HepG2 (cell line): Measurements from ENCODE around the gene HLF. TPM values are rescaled to one million over a fixed set of nuclear protein-coding genes. Genes with fewer than 3 reads are reported as not detected.

Experiments
- ARNT ChIP-seq: fragments of 450-650 bp; IDR thresholded peaks from 2 replicates; pipeline ENCODE4 v1.6.1; 2017
- ATF7-NPFF ChIP-seq: sonication (generic); formaldehyde crosslinking; IDR thresholded peaks from 2 replicates; pipeline ENCODE4 v1.8.1; 2023; ENCODE audit warnings: mild to moderate bottlenecking, low read depth, missing genetic modification reagents, moderate library complexity
- BORCS8-MEF2B ChIP-seq: sonication (generic); formaldehyde crosslinking; IDR thresholded peaks from 2 replicates; pipeline ENCODE4 v1.8.0; 2022; ENCODE audit warnings: mild to moderate bottlenecking, missing genetic modification reagents
- ELF3 ChIP-seq: IDR thresholded peaks from 2 replicates; pipeline ENCODE4 v1.6.1; 2016; ENCODE audit warnings: missing genetic modification reagents, missing compliant biosample characterization
- FOXC1 ChIP-seq: sonication (generic); formaldehyde crosslinking; IDR thresholded peaks from 2 replicates; pipeline ENCODE4 v1.8.0; 2022; ENCODE audit warnings: mild to moderate bottlenecking, missing genetic modification reagents, borderline replicate concordance
- FOXK2 ChIP-seq: fragments of 450-650 bp; IDR thresholded peaks from 2 replicates; pipeline ENCODE4 v1.6.1; 2016
- HBP1 ChIP-seq: IDR thresholded peaks from 2 replicates; pipeline ENCODE4 v1.6.1; 2016; ENCODE audit warnings: low read depth, control low read depth
- HCFC1 ChIP-seq: fragments of 150-350 bp; IDR thresholded peaks from 2 replicates; pipeline ENCODE4 v1.6.1; 2014; ENCODE audit warnings: low read depth, low read length
- HDAC1 ChIP-seq: sonication (generic); formaldehyde crosslinking; IDR thresholded peaks from 2 replicates; pipeline ENCODE4 v1.5.1; 2020; ENCODE audit warnings: mild to moderate bottlenecking, missing genetic modification reagents
- KLF15 ChIP-seq: sonication (generic); formaldehyde crosslinking; IDR thresholded peaks from 2 replicates; pipeline ENCODE4 v1.8.1; 2023; ENCODE audit warnings: borderline replicate concordance, mild to moderate bottlenecking, inconsistent platforms, missing genetic modification reagents, mixed read lengths
- KLF6 ChIP-seq: IDR thresholded peaks from 2 replicates; pipeline ENCODE4 v1.8.0; 2016; ENCODE audit warnings: missing biosample characterization, missing genetic modification reagents
- KMT2A ChIP-seq: sonication (generic); formaldehyde crosslinking; IDR thresholded peaks from 2 replicates; pipeline ENCODE4 v1.4.0; 2020; ENCODE audit warnings: missing genetic modification reagents
- MBD4 ChIP-seq: IDR thresholded peaks from 2 replicates; pipeline ENCODE4 v1.6.1; 2012; ENCODE audit warnings: low read length, inconsistent platforms, borderline replicate concordance
- NFRKB ChIP-seq: fragments of 450-650 bp; IDR thresholded peaks from 2 replicates; pipeline ENCODE4 v1.6.1; 2017
- RXRB ChIP-seq: IDR thresholded peaks from 2 replicates; pipeline ENCODE4 v1.6.1; 2016; ENCODE audit warnings: borderline replicate concordance, missing genetic modification reagents, missing compliant biosample characterization
- SMAD3 ChIP-seq: sonication (generic); formaldehyde crosslinking; IDR thresholded peaks from 2 replicates; pipeline ENCODE4 v1.4.0; 2020; ENCODE audit warnings: missing genetic modification reagents
- SYNCRIP ChIP-seq: fragments of 200-400 bp; formaldehyde crosslinking; IDR thresholded peaks from 2 replicates; pipeline ENCODE4 v1.6.1; 2018; ENCODE audit warnings: mild to moderate bottlenecking, low read depth, low read length; ENCODE audit not compliant: insufficient read depth
- THRA ChIP-seq: sonication (generic); formaldehyde crosslinking; IDR thresholded peaks from 2 replicates; pipeline ENCODE4 v1.4.0; 2020; ENCODE audit warnings: missing genetic modification reagents, borderline replicate concordance
- UBTF ChIP-seq: sonication (generic); formaldehyde crosslinking; IDR thresholded peaks from 2 replicates; pipeline ENCODE4 v1.4.0; 2020; ENCODE audit warnings: mild to moderate bottlenecking, missing genetic modification reagents
- ZNF225 ChIP-seq: sonication (generic); formaldehyde crosslinking; IDR thresholded peaks from 2 replicates; pipeline ENCODE4 v1.4.0; 2020; ENCODE audit warnings: mild to moderate bottlenecking, missing genetic modification reagents
- ZNF253 ChIP-seq: sonication (generic); formaldehyde crosslinking; IDR thresholded peaks from 2 replicates; pipeline ENCODE4 v1.8.0; 2022; ENCODE audit warnings: mild to moderate bottlenecking, missing genetic modification reagents, borderline replicate concordance
- ZNF431 ChIP-seq: sonication (generic); formaldehyde crosslinking; IDR thresholded peaks from 2 replicates; pipeline ENCODE4 v1.9.0; 2022; ENCODE audit warnings: missing genetic modification reagents, low read depth, mild to moderate bottlenecking, borderline replicate concordance
- ZNF550 ChIP-seq: sonication (generic); formaldehyde crosslinking; IDR thresholded peaks from 2 replicates; pipeline ENCODE4 v1.4.0; 2020; ENCODE audit warnings: mild to moderate bottlenecking, missing genetic modification reagents, borderline replicate concordance
- ZNF562 ChIP-seq: sonication (generic); formaldehyde crosslinking; IDR thresholded peaks from 2 replicates; pipeline ENCODE4 v1.8.0; 2022; ENCODE audit warnings: missing genetic modification reagents, borderline replicate concordance
- ZNF567 ChIP-seq: sonication (generic); formaldehyde crosslinking; IDR thresholded peaks from 2 replicates; pipeline ENCODE4 v1.8.1; 2023; ENCODE audit warnings: mild to moderate bottlenecking, missing genetic modification reagents, borderline replicate concordance
- ZNF570 ChIP-seq: sonication (generic); formaldehyde crosslinking; IDR thresholded peaks from 2 replicates; pipeline ENCODE4 v1.4.0; 2020; ENCODE audit warnings: mild to moderate bottlenecking, missing genetic modification reagents, borderline replicate concordance
- ZNF773 ChIP-seq: sonication (generic); formaldehyde crosslinking; IDR thresholded peaks from 2 replicates; pipeline ENCODE4 v1.4.0; 2020; ENCODE audit warnings: missing genetic modification reagents, borderline replicate concordance
- polyA plus RNA-seq, 8 experiments: library from polyadenylated mRNA; depleted of rRNA in 3 of 8; stranded (reverse) in 7 of 8; unstranded in 1 of 8; fragments of >200 nt; fragmentation: Illumina TruSeq in 4 of 8; extraction: Trizol in 4 of 8; gene quantifications; 2 replicates each; pipeline versions ENCODE4 v1.2.1 to v1.2.3, GENCODE V29; 2011 to 2016; ENCODE audit warnings: low read depth in 4 of 8, missing spikeins in 1 of 8, mixed read lengths in 1 of 8; ENCODE audit not compliant: insufficient read depth in 1 of 8
- total RNA-seq, 5 experiments: library from RNA; depleted of rRNA; stranded (reverse); fragments of >200 nt; fragmentation: Illumina TruSeq; extraction: Trizol; gene quantifications; 2 replicates each; pipeline ENCODE4 v1.2.3, GENCODE V29; 2016; ENCODE audit warnings: low read depth in 1 of 5

The HLF gene
- total and polyA plus RNA-seq, 2 of the 13 experiments (the other 11 are each of a cell fraction or from before 2014, with no cell fraction given): 202 to 346 TPM

GRCh38 chr17:55268649-55269480 is 4.1 kb downstream of the HLF start (continued):
- TF ChIP-seq HBP1 (CRISPR knock-in tag) (no peak), ZNF570 (CRISPR knock-in tag) (no peak), ZNF550 (CRISPR knock-in tag) (no peak), MBD4 (no peak; the same call in 1 of the 2 replicates), THRA (CRISPR knock-in tag) (no peak), ZNF225 (CRISPR knock-in tag) (no peak), KLF6 (CRISPR knock-in tag) (no peak), RXRB (CRISPR knock-in tag) (no peak), HDAC1 (CRISPR knock-in tag) (peak; percentile 38), BORCS8-MEF2B (CRISPR knock-in tag) (no peak), ZNF253 (no peak), ZNF562 (CRISPR knock-in tag) (no peak), UBTF (CRISPR knock-in tag) (peak; percentile 34; the same call in 1 of the 2 replicates), SYNCRIP (no peak), NFRKB (no peak), ELF3 (0 out of 2 replicates have a peak, but pooled peaks have one; percentile 15), ZNF773 (CRISPR knock-in tag) (no peak), FOXC1 (CRISPR knock-in tag) (peak; percentile 73; the same call in 1 of the 2 replicates), ARNT (no peak), SMAD3 (CRISPR knock-in tag) (no peak), KLF15 (no peak), ZNF567 (no peak; the same call in 1 of the 2 replicates), HCFC1 (no peak), ATF7-NPFF (CRISPR knock-in tag) (no peak), FOXK2 (no peak), KMT2A (CRISPR knock-in tag) (no peak), ZNF431 (CRISPR knock-in tag) (0 out of 2 replicates have a peak, but pooled peaks have one; percentile 37)
